K562 (cell line): ENCODE data around the gene BIRC7. TPM values are rescaled to one million over a fixed set of nuclear protein-coding genes. Genes with fewer than 3 reads are reported as not detected.

Experiments used
- FUS ChIP-seq: fragments of 200-400 bp; formaldehyde crosslinking; optimal IDR thresholded peaks from 2 replicates; pipeline ENCODE3; 2017; ENCODE audit warnings: low read depth, low read length
- HDGF ChIP-seq: fragments of 450-650 bp; IDR thresholded peaks from 2 replicates; pipeline ENCODE4 v1.6.1; 2016
- POLR2G ChIP-seq: fragments of 200-400 bp; formaldehyde crosslinking; IDR thresholded peaks from 2 replicates; pipeline ENCODE4 v1.6.1; 2017; ENCODE audit warnings: low read depth, mild to moderate bottlenecking, antibody characterized with exemption, low read length, moderate library complexity
- RBFOX2 ChIP-seq: fragments of 200-400 bp; formaldehyde crosslinking; IDR thresholded peaks from 2 replicates; pipeline ENCODE4 v1.6.1; 2017; ENCODE audit warnings: low read depth, mild to moderate bottlenecking, low read length, moderate library complexity
- RUNX1 ChIP-seq: sonication (generic); IDR thresholded peaks from 2 replicates; pipeline ENCODE4 v1.6.1; 2016; ENCODE audit warnings: antibody characterized with exemption, low read depth
- polyA plus RNA-seq, 8 experiments: library from polyadenylated mRNA; depleted of rRNA in 4 of 8; stranded (reverse) in 5 of 8; unstranded in 3 of 8; fragments of >200 nt; fragmentation: Nextera tagmentation in 2 of 8; fragmentation: Illumina TruSeq in 1 of 8; extraction: Ambion mirVana in 2 of 8; extraction: Trizol in 1 of 8; gene quantifications; 2 replicates each; pipeline versions ENCODE4 v1.2.1 to v1.2.3, GENCODE V29; 2011 to 2014; ENCODE audit warnings: inconsistent platforms in 1 of 8, missing spikeins in 1 of 8
- total RNA-seq, 7 experiments: library from RNA; depleted of rRNA in 6 of 7; stranded (reverse); fragments of >200 nt in 6 of 7; fragmentation: Illumina TruSeq in 2 of 7; extraction: Trizol in 2 of 7; gene quantifications; 2 replicates each; pipeline versions ENCODE4 v1.2.1 to v1.2.3, GENCODE V29; 2011 to 2021; ENCODE audit warnings: low replicate concordance in 1 of 7
- TF ChIP-seq, protein P1 (sequence below): fragments of 250-450 bp; sonication (Bioruptor Pico); IDR thresholded peaks from 2 replicates; pipeline ENCODE4 v1.4.0; 2020; ENCODE audit warnings: mild to moderate bottlenecking, moderate library complexity, borderline replicate concordance
- TF ChIP-seq, protein P2 (sequence below): IDR thresholded peaks from 2 replicates; pipeline ENCODE4 v1.6.1; 2012; ENCODE audit warnings: low read depth, low read length, improper control_type of control experiment, borderline replicate concordance
- TF ChIP-seq, protein P3 (sequence below): fragments of 250-450 bp; sonication (Bioruptor Pico); IDR thresholded peaks from 2 replicates; pipeline ENCODE4 v1.5.0; 2020; ENCODE audit warnings: mild to moderate bottlenecking, borderline replicate concordance
- TF ChIP-seq, protein P4 (sequence below): fragments of 150-350 bp; IDR thresholded peaks from 2 replicates; pipeline ENCODE4 v1.6.1; 2014; ENCODE audit warnings: low read depth, mild to moderate bottlenecking, low read length, borderline replicate concordance
- TF ChIP-seq, protein P5 (sequence below): fragments of 250-450 bp; sonication (Bioruptor Pico); IDR thresholded peaks from 2 replicates; pipeline ENCODE4 v1.4.0; 2020; ENCODE audit warnings: borderline replicate concordance
- TF ChIP-seq, protein P6 (sequence below): sonication (generic); formaldehyde crosslinking; IDR thresholded peaks from 2 replicates; pipeline ENCODE4 v1.9.0; 2022; ENCODE audit warnings: mild to moderate bottlenecking, missing genetic modification reagents

Gene BIRC7
- total and polyA plus RNA-seq, 9 of the 15 experiments (the other 6 are each of a cell fraction or from before 2014, with no cell fraction given): 0.14 to 0.19 (median 0.16) TPM; not detected in 5

DNA sequence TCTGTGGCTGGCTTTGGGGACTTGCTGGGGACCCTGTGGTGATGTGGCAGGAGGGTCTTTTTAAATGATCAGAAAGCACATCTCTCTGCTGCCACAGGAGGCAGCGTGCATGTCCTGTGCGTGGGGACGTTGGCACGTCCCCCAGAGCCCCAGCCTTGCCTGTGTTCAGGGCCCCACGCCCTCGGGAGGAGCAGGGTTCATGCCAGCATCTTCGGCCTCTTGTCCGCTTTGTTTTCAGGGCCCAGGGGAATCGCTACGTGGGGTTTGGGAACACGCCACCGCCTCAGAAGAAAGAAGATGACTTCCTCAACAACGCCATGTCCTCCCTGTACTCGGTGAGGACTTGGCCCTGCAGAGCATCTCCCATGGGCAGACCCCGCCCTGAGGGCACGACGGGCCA is 43.0 kb downstream of the BIRC7 start (continued):
- TF ChIP-seq, protein P1, sequence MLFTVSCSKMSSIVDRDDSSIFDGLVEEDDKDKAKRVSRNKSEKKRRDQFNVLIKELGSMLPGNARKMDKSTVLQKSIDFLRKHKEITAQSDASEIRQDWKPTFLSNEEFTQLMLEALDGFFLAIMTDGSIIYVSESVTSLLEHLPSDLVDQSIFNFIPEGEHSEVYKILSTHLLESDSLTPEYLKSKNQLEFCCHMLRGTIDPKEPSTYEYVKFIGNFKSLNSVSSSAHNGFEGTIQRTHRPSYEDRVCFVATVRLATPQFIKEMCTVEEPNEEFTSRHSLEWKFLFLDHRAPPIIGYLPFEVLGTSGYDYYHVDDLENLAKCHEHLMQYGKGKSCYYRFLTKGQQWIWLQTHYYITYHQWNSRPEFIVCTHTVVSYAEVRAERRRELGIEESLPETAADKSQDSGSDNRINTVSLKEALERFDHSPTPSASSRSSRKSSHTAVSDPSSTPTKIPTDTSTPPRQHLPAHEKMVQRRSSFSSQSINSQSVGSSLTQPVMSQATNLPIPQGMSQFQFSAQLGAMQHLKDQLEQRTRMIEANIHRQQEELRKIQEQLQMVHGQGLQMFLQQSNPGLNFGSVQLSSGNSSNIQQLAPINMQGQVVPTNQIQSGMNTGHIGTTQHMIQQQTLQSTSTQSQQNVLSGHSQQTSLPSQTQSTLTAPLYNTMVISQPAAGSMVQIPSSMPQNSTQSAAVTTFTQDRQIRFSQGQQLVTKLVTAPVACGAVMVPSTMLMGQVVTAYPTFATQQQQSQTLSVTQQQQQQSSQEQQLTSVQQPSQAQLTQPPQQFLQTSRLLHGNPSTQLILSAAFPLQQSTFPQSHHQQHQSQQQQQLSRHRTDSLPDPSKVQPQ: no peak
- TF ChIP-seq FUS (no peak), POLR2G (0 out of 2 replicates have a peak, but pooled peaks have one; percentile 13), RUNX1 (no peak), HDGF (no peak), RBFOX2 (0 out of 2 replicates have a peak, but pooled peaks have one; percentile 34)
- TF ChIP-seq, protein P2, sequence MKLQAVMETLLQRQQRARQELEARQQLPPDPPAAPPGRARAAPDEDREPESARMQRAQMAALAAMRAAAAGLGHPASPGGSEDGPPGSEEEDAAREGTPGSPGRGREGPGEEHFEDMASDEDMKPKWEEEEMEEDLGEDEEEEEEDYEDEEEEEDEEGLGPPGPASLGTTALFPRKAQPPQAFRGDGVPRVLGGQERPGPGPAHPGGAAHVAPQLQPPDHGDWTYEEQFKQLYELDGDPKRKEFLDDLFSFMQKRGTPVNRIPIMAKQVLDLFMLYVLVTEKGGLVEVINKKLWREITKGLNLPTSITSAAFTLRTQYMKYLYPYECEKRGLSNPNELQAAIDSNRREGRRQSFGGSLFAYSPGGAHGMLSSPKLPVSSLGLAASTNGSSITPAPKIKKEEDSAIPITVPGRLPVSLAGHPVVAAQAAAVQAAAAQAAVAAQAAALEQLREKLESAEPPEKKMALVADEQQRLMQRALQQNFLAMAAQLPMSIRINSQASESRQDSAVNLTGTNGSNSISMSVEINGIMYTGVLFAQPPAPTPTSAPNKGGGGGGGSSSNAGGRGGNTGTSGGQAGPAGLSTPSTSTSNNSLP: no peak
- TF ChIP-seq, protein P3, sequence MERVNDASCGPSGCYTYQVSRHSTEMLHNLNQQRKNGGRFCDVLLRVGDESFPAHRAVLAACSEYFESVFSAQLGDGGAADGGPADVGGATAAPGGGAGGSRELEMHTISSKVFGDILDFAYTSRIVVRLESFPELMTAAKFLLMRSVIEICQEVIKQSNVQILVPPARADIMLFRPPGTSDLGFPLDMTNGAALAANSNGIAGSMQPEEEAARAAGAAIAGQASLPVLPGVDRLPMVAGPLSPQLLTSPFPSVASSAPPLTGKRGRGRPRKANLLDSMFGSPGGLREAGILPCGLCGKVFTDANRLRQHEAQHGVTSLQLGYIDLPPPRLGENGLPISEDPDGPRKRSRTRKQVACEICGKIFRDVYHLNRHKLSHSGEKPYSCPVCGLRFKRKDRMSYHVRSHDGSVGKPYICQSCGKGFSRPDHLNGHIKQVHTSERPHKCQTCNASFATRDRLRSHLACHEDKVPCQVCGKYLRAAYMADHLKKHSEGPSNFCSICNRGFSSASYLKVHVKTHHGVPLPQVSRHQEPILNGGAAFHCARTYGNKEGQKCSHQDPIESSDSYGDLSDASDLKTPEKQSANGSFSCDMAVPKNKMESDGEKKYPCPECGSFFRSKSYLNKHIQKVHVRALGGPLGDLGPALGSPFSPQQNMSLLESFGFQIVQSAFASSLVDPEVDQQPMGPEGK (CRISPR knock-in tag): no peak
- TF ChIP-seq, protein P4, sequence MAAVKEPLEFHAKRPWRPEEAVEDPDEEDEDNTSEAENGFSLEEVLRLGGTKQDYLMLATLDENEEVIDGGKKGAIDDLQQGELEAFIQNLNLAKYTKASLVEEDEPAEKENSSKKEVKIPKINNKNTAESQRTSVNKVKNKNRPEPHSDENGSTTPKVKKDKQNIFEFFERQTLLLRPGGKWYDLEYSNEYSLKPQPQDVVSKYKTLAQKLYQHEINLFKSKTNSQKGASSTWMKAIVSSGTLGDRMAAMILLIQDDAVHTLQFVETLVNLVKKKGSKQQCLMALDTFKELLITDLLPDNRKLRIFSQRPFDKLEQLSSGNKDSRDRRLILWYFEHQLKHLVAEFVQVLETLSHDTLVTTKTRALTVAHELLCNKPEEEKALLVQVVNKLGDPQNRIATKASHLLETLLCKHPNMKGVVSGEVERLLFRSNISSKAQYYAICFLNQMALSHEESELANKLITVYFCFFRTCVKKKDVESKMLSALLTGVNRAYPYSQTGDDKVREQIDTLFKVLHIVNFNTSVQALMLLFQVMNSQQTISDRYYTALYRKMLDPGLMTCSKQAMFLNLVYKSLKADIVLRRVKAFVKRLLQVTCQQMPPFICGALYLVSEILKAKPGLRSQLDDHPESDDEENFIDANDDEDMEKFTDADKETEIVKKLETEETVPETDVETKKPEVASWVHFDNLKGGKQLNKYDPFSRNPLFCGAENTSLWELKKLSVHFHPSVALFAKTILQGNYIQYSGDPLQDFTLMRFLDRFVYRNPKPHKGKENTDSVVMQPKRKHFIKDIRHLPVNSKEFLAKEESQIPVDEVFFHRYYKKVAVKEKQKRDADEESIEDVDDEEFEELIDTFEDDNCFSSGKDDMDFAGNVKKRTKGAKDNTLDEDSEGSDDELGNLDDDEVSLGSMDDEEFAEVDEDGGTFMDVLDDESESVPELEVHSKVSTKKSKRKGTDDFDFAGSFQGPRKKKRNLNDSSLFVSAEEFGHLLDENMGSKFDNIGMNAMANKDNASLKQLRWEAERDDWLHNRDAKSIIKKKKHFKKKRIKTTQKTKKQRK: no peak
- TF ChIP-seq, protein P5, sequence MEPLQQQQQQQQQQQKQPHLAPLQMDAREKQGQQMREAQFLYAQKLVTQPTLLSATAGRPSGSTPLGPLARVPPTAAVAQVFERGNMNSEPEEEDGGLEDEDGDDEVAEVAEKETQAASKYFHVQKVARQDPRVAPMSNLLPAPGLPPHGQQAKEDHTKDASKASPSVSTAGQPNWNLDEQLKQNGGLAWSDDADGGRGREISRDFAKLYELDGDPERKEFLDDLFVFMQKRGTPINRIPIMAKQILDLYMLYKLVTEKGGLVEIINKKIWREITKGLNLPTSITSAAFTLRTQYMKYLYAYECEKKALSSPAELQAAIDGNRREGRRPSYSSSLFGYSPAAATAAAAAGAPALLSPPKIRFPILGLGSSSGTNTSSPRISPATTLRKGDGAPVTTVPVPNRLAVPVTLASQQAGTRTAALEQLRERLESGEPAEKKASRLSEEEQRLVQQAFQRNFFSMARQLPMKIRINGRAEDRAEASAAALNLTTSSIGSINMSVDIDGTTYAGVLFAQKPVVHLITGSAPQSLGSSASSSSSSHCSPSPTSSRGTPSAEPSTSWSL (CRISPR knock-in tag): no peak
- TF ChIP-seq, protein P6, sequence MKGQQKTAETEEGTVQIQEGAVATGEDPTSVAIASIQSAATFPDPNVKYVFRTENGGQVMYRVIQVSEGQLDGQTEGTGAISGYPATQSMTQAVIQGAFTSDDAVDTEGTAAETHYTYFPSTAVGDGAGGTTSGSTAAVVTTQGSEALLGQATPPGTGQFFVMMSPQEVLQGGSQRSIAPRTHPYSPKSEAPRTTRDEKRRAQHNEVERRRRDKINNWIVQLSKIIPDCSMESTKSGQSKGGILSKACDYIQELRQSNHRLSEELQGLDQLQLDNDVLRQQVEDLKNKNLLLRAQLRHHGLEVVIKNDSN (CRISPR knock-in tag): no peak
